MCF 10A (cell line): ENCODE measurements around the gene CORO6. TPM values are rescaled to one million over a fixed set of nuclear protein-coding genes. Genes with fewer than 3 reads are reported as not detected.

ENCODE experiments used
- BruUV-seq: library from RNA; stranded (reverse); fragments of 400-500 nt; replicated peaks from 2 replicates; lab custom pipeline; 2021; lab: Mats Ljungman, UMichigan
- CTCF ChIA-PET: fragments of 300-600 bp; sonication (Branson Sonifier 250); formaldehyde crosslinking; extraction: SDS; loops from one replicate; lab custom pipeline; 2021; ENCODE audit warnings: antibody characterized with exemption, inconsistent platforms; lab: Yijun Ruan, JAX
- POLR2A ChIA-PET: fragments of 300-600, 350-650 bp; sonication (Branson Sonifier 250); formaldehyde crosslinking; extraction: SDS; loops from one replicate; lab custom pipeline; 2020; ENCODE audit warnings: antibody characterized with exemption, inconsistent platforms; lab: Yijun Ruan, JAX
- DNase-seq: peaks from one replicate; pipeline ENCODE4 v3.0.0-alpha.2; 2018; ENCODE audit not compliant: unreplicated experiment
- H3K27ac Mint-ChIP-seq: one replicate; pipeline ENCODE4 v1.8.0; 2022; ENCODE audit warnings: mild to moderate bottlenecking, low read depth, mixed read lengths; ENCODE audit not compliant: unreplicated experiment
- H3K27me3 Mint-ChIP-seq: one replicate; pipeline ENCODE4 v1.8.0; 2022; ENCODE audit warnings: mixed read lengths; ENCODE audit not compliant: insufficient read depth, unreplicated experiment
- H3K36me3 Mint-ChIP-seq: one replicate; pipeline ENCODE4 v1.8.0; 2022; ENCODE audit warnings: mild to moderate bottlenecking, moderate library complexity, mixed read lengths; ENCODE audit not compliant: insufficient read depth, unreplicated experiment
- H3K4me1 Mint-ChIP-seq: one replicate; pipeline ENCODE4 v1.8.0; 2022; ENCODE audit warnings: mixed read lengths; ENCODE audit not compliant: insufficient read depth, unreplicated experiment
- H3K4me3 Mint-ChIP-seq: one replicate; pipeline ENCODE4 v1.8.0; 2022; ENCODE audit warnings: mild to moderate bottlenecking, moderate library complexity, mixed read lengths; ENCODE audit not compliant: unreplicated experiment
- H3K9me3 Mint-ChIP-seq: one replicate; pipeline ENCODE4 v1.8.0; 2022; ENCODE audit warnings: mixed read lengths; ENCODE audit not compliant: unreplicated experiment
- CTCF ChIP-seq: fragments of 200-600 bp; IDR thresholded peaks from one replicate; pipeline ENCODE4 v1.8.0; 2022; ENCODE audit warnings: antibody characterized with exemption, mild to moderate bottlenecking; ENCODE audit not compliant: unreplicated experiment
- intact Hi-C: fragments of 100-400 bp; cut with micrococcal nuclease; formaldehyde crosslinking; loops from 2 replicates; pipeline ENCODE4 v1.14.1; 2022
- total RNA-seq: library from RNA; stranded (reverse); gene quantifications from 2 replicates; pipeline ENCODE4 v1.2.3, GENCODE V29; 2022

CORO6 gene
- total RNA-seq, 1 experiment from 2014 or later = 1.6 TPM

- Mint-ChIP-seq H3K9me3 (no peaks in the 10 kb centered on the region), H3K27ac (peak overlapping the region; percentile 84), H3K4me3 (no peak overlapping the region), H3K27me3 (no peaks in the 10 kb centered on the region), H3K36me3 (peaks cover 32% of the 10 kb centered on the region), H3K4me1 (peaks cover 40% of the 10 kb centered on the region)
- intact Hi-C loops = loop anchor here (5.0 kb wide), 1 partner anchor 509 kb away; no protein-coding TSS in a partner anchor
- TF ChIP-seq CTCF = no peak
- ChIA-PET POLR2A (interaction anchor here (1.1 to 4.4 kb wide), 4 partner anchors 8 to 347 kb away, joined by 4 to 81 read pairs (median 7); partner anchors contain the start of genes ANKRD13B and SSH2), CTCF (interaction anchor here (0.6 to 6.8 kb wide), 7 partner anchors 8 to 436 kb away, joined by 3 to 89 read pairs (median 4); partner anchors contain the start of genes ABHD15, ANKRD13B and TP53I13)
- peak; percentile 83 for DNase-seq
- BruUV-seq = no TSS peak
These were observed 39.1 kb downstream of the CORO6 start for GRCh38 chr17:29583324-29584248.

GRCh38 chr17:29582772-29583171 lies 39.9 kb downstream of the CORO6 start:
- DNase-seq = no peak
- H3K27ac Mint-ChIP-seq = no peak overlapping the region
- CTCF ChIA-PET = interaction anchor here (0.6 to 6.8 kb wide), 6 partner anchors 9 to 348 kb away, joined by 3 to 89 read pairs (median 8); partner anchors contain the start of genes ABHD15, ANKRD13B and TP53I13
- no TSS peak for BruUV-seq
- TF ChIP-seq CTCF = no peak
- H3K36me3 Mint-ChIP-seq = peaks cover 34% of the 10 kb centered on the region
- POLR2A ChIA-PET = interaction anchor here (1.3 to 4.4 kb wide), 7 partner anchors 9 to 348 kb away, joined by 3 to 81 read pairs (median 8); partner anchors contain the start of genes ABHD15, ANKRD13B, CORO6 and SSH2
- H3K4me1 Mint-ChIP-seq = peaks cover 40% of the 10 kb centered on the region
- H3K27me3 Mint-ChIP-seq = no peaks in the 10 kb centered on the region
- no peaks in the 10 kb centered on the region for H3K9me3 Mint-ChIP-seq
- intact Hi-C loops = loop anchor here (5.0 kb wide), 1 partner anchor 510 kb away; no protein-coding TSS in a partner anchor
- H3K4me3 Mint-ChIP-seq = no peak overlapping the region

GRCh38 chr17:29582254-29582765 lies 40.4 kb downstream of the CORO6 start:
- no peak for DNase-seq
- no peak for TF ChIP-seq CTCF
- H3K36me3 Mint-ChIP-seq = peaks cover 38% of the 10 kb centered on the region
- no peak overlapping the region for H3K4me3 Mint-ChIP-seq
- intact Hi-C loops = loop anchor here (5.0 kb wide), 1 partner anchor 510 kb away; no protein-coding TSS in a partner anchor
- ChIA-PET CTCF (interaction anchor here (1.2 to 6.8 kb wide), 11 partner anchors 10 to 349 kb away, joined by 3 to 89 read pairs (median 7); partner anchors contain the start of genes ABHD15, ANKRD13B and TP53I13), POLR2A (interaction anchor here (0.7 to 4.4 kb wide), 11 partner anchors 10 to 348 kb away, joined by 3 to 81 read pairs (median 5); partner anchors contain the start of genes ABHD15, ANKRD13B, CORO6 and SSH2)
- BruUV-seq = no TSS peak
- H3K27me3 Mint-ChIP-seq = no peaks in the 10 kb centered on the region
- H3K9me3 Mint-ChIP-seq = no peaks in the 10 kb centered on the region
- H3K27ac Mint-ChIP-seq = peak overlapping the region; percentile 19
- H3K4me1 Mint-ChIP-seq = peaks cover 36% of the 10 kb centered on the region
